Measurements from ENCODE around the gene SAT2. TPM values are rescaled to one million over a fixed set of nuclear protein-coding genes. Genes with fewer than 3 reads are reported as not detected.
"Not testable (repeated sequence)": the region's sequence is repeated elsewhere in the genome, so short reads cannot be mapped to it uniquely, and the experiment has no call there.

SAT2 gene
- total RNA-seq, 1 experiment from 2014 or later, result 52.0 TPM

GRCh38 chr17:7644775-7645174 is 17.2 kb upstream of the SAT2 start:
- intact Hi-C loops (cut with micrococcal nuclease; ENCODE audit: unreplicated experiment), result no loop called here
- Histone ChIP-seq H3K4me2 (no peak overlapping the region), H3K9me3 (ENCODE audit: insufficient read depth, low read depth) (no peaks in the 10 kb centered on the region), H3K4me1 (replicated peaks; ENCODE audit: insufficient read depth) (no peaks in the 10 kb centered on the region), H3K27ac (no peak overlapping the region), H3K79me2 (ENCODE audit: low read depth) (no peaks in the 10 kb centered on the region), H2AFZ (no peak overlapping the region), H3K9me2 (ENCODE audit: insufficient read depth) (no peaks in the 10 kb centered on the region), H3K4me3 (no peak overlapping the region), H4K20me1 (ENCODE audit: insufficient read depth) (no peaks in the 10 kb centered on the region), H3K36me3 (ENCODE audit: low read depth) (no peaks in the 10 kb centered on the region), H3K27me3 (ENCODE audit: insufficient read depth, low read depth) (no peaks in the 10 kb centered on the region), H3F3A (ENCODE audit: insufficient read depth, low read depth) (no peaks in the 10 kb centered on the region)
- TF ChIP-seq EZH2 (IDR thresholded peaks at IDR 0.05; ENCODE audit: low read depth) (no peak), CTCF (conservative IDR thresholded peaks at IDR 0.05) (no peak)
- POLR2A ChIA-PET (ENCODE audit: unreplicated experiment), result no interaction called here
- CTCF ChIA-PET, result no interaction called here
- no peak for DNase-seq
- no TSS peak for BruUV-seq (replicated peaks)

GRCh38 chr17:7641635-7642034 is 14.0 kb upstream of the SAT2 start:
- H3K4me1 ChIP-seq (replicated peaks; ENCODE audit: insufficient read depth); BruUV-seq (replicated peaks); H3K4me2 ChIP-seq; H3K27me3 ChIP-seq (ENCODE audit: insufficient read depth, low read depth); DNase-seq; H3K36me3 ChIP-seq (ENCODE audit: low read depth); H4K20me1 ChIP-seq (ENCODE audit: insufficient read depth); intact Hi-C loops (cut with micrococcal nuclease; ENCODE audit: unreplicated experiment); H3K27ac ChIP-seq; POLR2A ChIA-PET (ENCODE audit: unreplicated experiment); H3K9me2 ChIP-seq (ENCODE audit: insufficient read depth); H3K4me3 ChIP-seq; H2AFZ ChIP-seq; H3K79me2 ChIP-seq (ENCODE audit: low read depth); H3K9me3 ChIP-seq (ENCODE audit: insufficient read depth, low read depth); H3F3A ChIP-seq (ENCODE audit: insufficient read depth, low read depth): not testable (repeated sequence)
- CTCF ChIA-PET, result interaction anchor here (0.9 kb wide), 1 partner anchor 15 kb away, joined by 4 read pairs; no protein-coding TSS in a partner anchor

GRCh38 chr17:7640783-7641182 is 13.2 kb upstream of the SAT2 start:
- H3K9me2 ChIP-seq (ENCODE audit: insufficient read depth), result no peaks in the 10 kb centered on the region
- intact Hi-C loops (cut with micrococcal nuclease; ENCODE audit: unreplicated experiment), result no loop called here
- H3K9me3 ChIP-seq (ENCODE audit: insufficient read depth, low read depth), result no peaks in the 10 kb centered on the region
- no peak overlapping the region for H2AFZ ChIP-seq
- no peak overlapping the region for H3K27ac ChIP-seq
- H3K4me1 ChIP-seq (replicated peaks; ENCODE audit: insufficient read depth), result no peaks in the 10 kb centered on the region
- H3K4me2 ChIP-seq, result no peak overlapping the region
- H3K36me3 ChIP-seq (ENCODE audit: low read depth), result no peaks in the 10 kb centered on the region
- H3K4me3 ChIP-seq, result no peak overlapping the region
- no peaks in the 10 kb centered on the region for H4K20me1 ChIP-seq (ENCODE audit: insufficient read depth)
- no peaks in the 10 kb centered on the region for H3K79me2 ChIP-seq (ENCODE audit: low read depth)
- BruUV-seq (replicated peaks), result no TSS peak
- CTCF ChIA-PET, result no interaction called here
- no peaks in the 10 kb centered on the region for H3F3A ChIP-seq (ENCODE audit: insufficient read depth, low read depth)
- TF ChIP-seq CTCF (conservative IDR thresholded peaks at IDR 0.05), result no peak
- H3K27me3 ChIP-seq (ENCODE audit: insufficient read depth, low read depth), result no peaks in the 10 kb centered on the region
- POLR2A ChIA-PET (ENCODE audit: unreplicated experiment), result no interaction called here
- DNase-seq, result no peak

- H3K79me2 ChIP-seq (ENCODE audit: low read depth), result no peaks in the 10 kb centered on the region
- TF ChIP-seq EZH2 (IDR thresholded peaks at IDR 0.05; ENCODE audit: low read depth) (no peak), CTCF (conservative IDR thresholded peaks at IDR 0.05) (no peak)
- no peaks in the 10 kb centered on the region for H3K27me3 ChIP-seq (ENCODE audit: insufficient read depth, low read depth)
- no peak overlapping the region for H3K4me3 ChIP-seq
- no peaks in the 10 kb centered on the region for H3K9me3 ChIP-seq (ENCODE audit: insufficient read depth, low read depth)
- no peak overlapping the region for H2AFZ ChIP-seq
- BruUV-seq (replicated peaks), result no TSS peak
- no peaks in the 10 kb centered on the region for H3K36me3 ChIP-seq (ENCODE audit: low read depth)
- intact Hi-C loops (cut with micrococcal nuclease; ENCODE audit: unreplicated experiment), result no loop called here
- H3F3A ChIP-seq (ENCODE audit: insufficient read depth, low read depth), result no peaks in the 10 kb centered on the region
- ChIA-PET CTCF (no interaction called here), POLR2A (ENCODE audit: unreplicated experiment) (no interaction called here)
- no peak overlapping the region for H3K27ac ChIP-seq
- no peaks in the 10 kb centered on the region for H3K9me2 ChIP-seq (ENCODE audit: insufficient read depth)
- H3K4me2 ChIP-seq, result no peak overlapping the region
- no peaks in the 10 kb centered on the region for H4K20me1 ChIP-seq (ENCODE audit: insufficient read depth)
- no peaks in the 10 kb centered on the region for H3K4me1 ChIP-seq (replicated peaks; ENCODE audit: insufficient read depth)
- no peak for DNase-seq
These were observed 8.5 kb upstream of the SAT2 start for GRCh38 chr17:7636163-7636562.

Data from PC-9 (cell line).